ENCODE data around the gene CSTPP1. TPM values are rescaled to one million over a fixed set of nuclear protein-coding genes. Genes with fewer than 3 reads are reported as not detected.
"Not testable (repeated sequence)": the region's sequence is repeated elsewhere in the genome, so short reads cannot be mapped to it uniquely, and the experiment has no call there.

Gene CSTPP1
- total and polyA plus RNA-seq, 2 donors (not counting 3 experiments of a cell fraction or from before 2014, with no cell fraction given): 25.9 to 38.2 TPM

GRCh38 chr11:47204637-47204989, 268.1 kb downstream of the CSTPP1 start:
- Histone ChIP-seq H4K20me1 (replicated peaks; ENCODE audit: control insufficient read depth, extremely low read depth, insufficient read depth, low read length) (no peaks in the 10 kb centered on the region), H3K9me3 (replicated peaks; ENCODE audit: control insufficient read depth, insufficient read depth, low read length) (no peaks in the 10 kb centered on the region), H3K9ac (replicated peaks; ENCODE audit: extremely low read depth, insufficient read depth, low read length) (no peak overlapping the region), H3K36me3 (ENCODE audit: control insufficient read depth in 2 of 2, extremely low read depth in 1 of 2, insufficient read depth in 2 of 2, low read length in 2 of 2) (no peaks in the 10 kb centered on the region), H2AFZ (ENCODE audit: low read depth, low read length) (no peak overlapping the region), H3K4me1 (ENCODE audit: control insufficient read depth, extremely low read depth, insufficient read depth, low read length) (no peaks in the 10 kb centered on the region), H3K9me1 (replicated peaks; ENCODE audit: control insufficient read depth, extremely low read depth, insufficient read depth, low read length) (no peaks in the 10 kb centered on the region), H3K79me2 (ENCODE audit: control insufficient read depth, insufficient read depth, low read length) (no peaks in the 10 kb centered on the region), H3K4me2 (ENCODE audit: insufficient read depth, low read length) (no peak overlapping the region), H3K27me3 (ENCODE audit: control insufficient read depth in 2 of 2, insufficient read depth in 2 of 2, low read length in 2 of 2) (peaks cover 0 to 18% of the 10 kb centered on the region in 2 experiments), H3K4me3 (replicated peaks in 1 of 3; ENCODE audit: insufficient read depth in 1 of 3, low read depth in 1 of 3, low read length in 3 of 3) (no peak overlapping the region), H3K27ac (ENCODE audit: insufficient read depth, low read depth, low read length) (no peak overlapping the region)
- BruUV-seq (replicated peaks): no TSS peak
- POLR2A ChIA-PET: interaction anchor here (1.7 kb wide), 1 partner anchor 10 kb away, joined by 6 read pairs; the partner anchor contains the start of gene DDB2
- dilution Hi-C loops (cut with MboI; ENCODE audit: extremely low pct_ligation_motif_present, low sequenced_read_pairs): no loop called here
- intact Hi-C loops (cut with micrococcal nuclease): no loop called here
- FAIRE-seq (no peak), DNase-seq (ENCODE audit: low read depth, low spot score) (no peak)
- TF ChIP-seq MYC (IDR thresholded peaks at IDR 0.05; ENCODE audit: low read depth, low read length): no peak
- no peak for TF ChIP-seq MAX (IDR thresholded peaks at IDR 0.05; ENCODE audit: insufficient read depth, insufficient read length)
- no peak for TF ChIP-seq GATA2 (IDR thresholded peaks at IDR 0.05; ENCODE audit: insufficient read depth, insufficient read length, low read depth, low read length)
- TF ChIP-seq EZH2 (IDR thresholded peaks at IDR 0.05; ENCODE audit: borderline replicate concordance, low read depth, low read length, severe bottlenecking): no peak
- no peak for TF ChIP-seq POLR2AphosphoS5 (IDR thresholded peaks at IDR 0.05; ENCODE audit: insufficient read depth, low read depth, low read length)
- no peak for TF ChIP-seq POLR2A (IDR thresholded peaks at IDR 0.05; ENCODE audit: low read depth, low read length)
- TF ChIP-seq JUN (IDR thresholded peaks at IDR 0.05; ENCODE audit: borderline replicate concordance, insufficient read depth, insufficient read length, low read depth): no peak
- TF ChIP-seq, protein P1, sequence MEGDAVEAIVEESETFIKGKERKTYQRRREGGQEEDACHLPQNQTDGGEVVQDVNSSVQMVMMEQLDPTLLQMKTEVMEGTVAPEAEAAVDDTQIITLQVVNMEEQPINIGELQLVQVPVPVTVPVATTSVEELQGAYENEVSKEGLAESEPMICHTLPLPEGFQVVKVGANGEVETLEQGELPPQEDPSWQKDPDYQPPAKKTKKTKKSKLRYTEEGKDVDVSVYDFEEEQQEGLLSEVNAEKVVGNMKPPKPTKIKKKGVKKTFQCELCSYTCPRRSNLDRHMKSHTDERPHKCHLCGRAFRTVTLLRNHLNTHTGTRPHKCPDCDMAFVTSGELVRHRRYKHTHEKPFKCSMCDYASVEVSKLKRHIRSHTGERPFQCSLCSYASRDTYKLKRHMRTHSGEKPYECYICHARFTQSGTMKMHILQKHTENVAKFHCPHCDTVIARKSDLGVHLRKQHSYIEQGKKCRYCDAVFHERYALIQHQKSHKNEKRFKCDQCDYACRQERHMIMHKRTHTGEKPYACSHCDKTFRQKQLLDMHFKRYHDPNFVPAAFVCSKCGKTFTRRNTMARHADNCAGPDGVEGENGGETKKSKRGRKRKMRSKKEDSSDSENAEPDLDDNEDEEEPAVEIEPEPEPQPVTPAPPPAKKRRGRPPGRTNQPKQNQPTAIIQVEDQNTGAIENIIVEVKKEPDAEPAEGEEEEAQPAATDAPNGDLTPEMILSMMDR (IDR thresholded peaks at IDR 0.05; ENCODE audit: extremely low read depth in 1 of 2, insufficient read depth in 1 of 2, low read depth in 1 of 2, low read length in 2 of 2): no peak
- TF ChIP-seq FOS (IDR thresholded peaks at IDR 0.05; ENCODE audit: borderline replicate concordance, insufficient read depth, low read length): no peak
- CTCF ChIA-PET: interaction anchor here (0.6 to 2.2 kb wide), 5 partner anchors 10 to 55 kb away, joined by 3 to 5 read pairs (median 3); partner anchors contain the start of gene DDB2

- CTCF ChIA-PET: interaction anchor here (0.7 to 2.5 kb wide), 2 partner anchors 19 to 792 kb away, joined by 4 to 5 read pairs; no protein-coding TSS in a partner anchor
- FAIRE-seq; H3K4me3 ChIP-seq (replicated peaks in 1 of 3; ENCODE audit: insufficient read depth in 1 of 3, low read depth in 1 of 3, low read length in 3 of 3); H4K20me1 ChIP-seq (replicated peaks; ENCODE audit: control insufficient read depth, extremely low read depth, insufficient read depth, low read length); BruUV-seq (replicated peaks); H3K79me2 ChIP-seq (ENCODE audit: control insufficient read depth, insufficient read depth, low read length); H3K4me2 ChIP-seq (ENCODE audit: insufficient read depth, low read length); H3K4me1 ChIP-seq (ENCODE audit: control insufficient read depth, extremely low read depth, insufficient read depth, low read length); intact Hi-C loops (cut with micrococcal nuclease); dilution Hi-C loops (cut with MboI; ENCODE audit: extremely low pct_ligation_motif_present, low sequenced_read_pairs); H3K27ac ChIP-seq (ENCODE audit: insufficient read depth, low read depth, low read length); H3K9me3 ChIP-seq (replicated peaks; ENCODE audit: control insufficient read depth, insufficient read depth, low read length); H2AFZ ChIP-seq (ENCODE audit: low read depth, low read length); H3K9ac ChIP-seq (replicated peaks; ENCODE audit: extremely low read depth, insufficient read depth, low read length); DNase-seq (ENCODE audit: low read depth, low spot score); H3K36me3 ChIP-seq (ENCODE audit: control insufficient read depth in 2 of 2, extremely low read depth in 1 of 2, insufficient read depth in 2 of 2, low read length in 2 of 2); H3K9me1 ChIP-seq (replicated peaks; ENCODE audit: control insufficient read depth, extremely low read depth, insufficient read depth, low read length); POLR2A ChIA-PET: not testable (repeated sequence)
- H3K27me3 ChIP-seq (ENCODE audit: control insufficient read depth in 2 of 2, insufficient read depth in 2 of 2, low read length in 2 of 2): peaks cover 0 to 12% of the 10 kb centered on the region in 2 experiments
Measured at GRCh38 chr11:47206577-47206976, 270.0 kb downstream of the CSTPP1 start.

Data from endothelial cell of umbilical vein (primary cell).